H9 (cell line): ENCODE results near the gene LRP1-AS. TPM values are rescaled to one million over a fixed set of nuclear protein-coding genes. Genes with fewer than 3 reads are reported as not detected.

Source experiments
- DNase-seq: peaks from one replicate; pipeline ENCODE4 v3.0.0-alpha.2; 2017
- H2AFZ ChIP-seq: one replicate; pipeline ENCODE4 v1.6.1; 2013; ENCODE audit warnings: mild to moderate bottlenecking, low read length, control low read depth, moderate library complexity
- H2AK5ac ChIP-seq: 2 replicates; pipeline ENCODE4 v1.6.1; 2013; ENCODE audit warnings: low read length, control low read depth, mixed read lengths; ENCODE audit not compliant: insufficient read length
- H2BK120ac ChIP-seq: one replicate; pipeline ENCODE4 v1.6.1; 2013; ENCODE audit warnings: low read depth, mild to moderate bottlenecking, low read length, control low read depth, inconsistent platforms; ENCODE audit not compliant: poor library complexity, severe bottlenecking
- H2BK12ac ChIP-seq: 2 replicates; pipeline ENCODE4 v1.6.1; 2013; ENCODE audit warnings: low read length, control low read depth, mixed read lengths, low read depth; ENCODE audit not compliant: insufficient read length
- H2BK15ac ChIP-seq: 2 replicates; pipeline ENCODE4 v1.6.1; 2013; ENCODE audit warnings: low read depth, low read length, control low read depth
- H2BK20ac ChIP-seq: one replicate; pipeline ENCODE4 v1.6.1; 2013; ENCODE audit warnings: low read depth, mild to moderate bottlenecking, low read length, control low read depth, inconsistent platforms; ENCODE audit not compliant: poor library complexity, severe bottlenecking
- H2BK5ac ChIP-seq: 2 replicates; pipeline ENCODE4 v1.6.1; 2013; ENCODE audit warnings: low read length, control low read depth, mixed read lengths; ENCODE audit not compliant: insufficient read length
- H3K14ac ChIP-seq: 2 replicates; pipeline ENCODE4 v1.6.1; 2013; ENCODE audit warnings: low read length, control low read depth; ENCODE audit not compliant: insufficient read depth
- H3K18ac ChIP-seq: 2 replicates; pipeline ENCODE4 v1.6.1; 2013; ENCODE audit warnings: low read depth, mild to moderate bottlenecking, mixed read lengths, low read length, control low read depth; ENCODE audit not compliant: insufficient read length
- H3K23ac ChIP-seq: 2 replicates; pipeline ENCODE4 v1.6.1; 2013; ENCODE audit warnings: low read length, control low read depth, mixed read lengths, low read depth; ENCODE audit not compliant: insufficient read length
- H3K23me2 ChIP-seq: 2 replicates; pipeline ENCODE4 v1.6.1; 2013; ENCODE audit warnings: low read depth, mild to moderate bottlenecking, mixed read lengths, low read length, control low read depth; ENCODE audit not compliant: insufficient read length, poor library complexity, severe bottlenecking
- H3K27ac ChIP-seq: 2 replicates; pipeline ENCODE4 v1.5.1; 2013; ENCODE audit warnings: low read length, control low read depth, mixed read lengths, low read depth; ENCODE audit not compliant: insufficient read length
- H3K27me3 ChIP-seq: 2 replicates; pipeline ENCODE4 v1.6.1; 2013; ENCODE audit warnings: low read length, control low read depth, inconsistent platforms; ENCODE audit not compliant: insufficient read depth
- H3K4ac ChIP-seq: 2 replicates; pipeline ENCODE4 v1.6.1; 2013; ENCODE audit warnings: low read depth, mild to moderate bottlenecking, control low read depth, inconsistent platforms, low read length, moderate library complexity
- H3K4me1 ChIP-seq: 2 replicates; pipeline ENCODE4 v1.6.1; 2013; ENCODE audit warnings: low read length, control low read depth, inconsistent platforms; ENCODE audit not compliant: insufficient read depth
- H3K4me2 ChIP-seq: 2 replicates; pipeline ENCODE4 v1.6.1; 2013; ENCODE audit warnings: low read length, control low read depth, mixed read lengths; ENCODE audit not compliant: insufficient read length, insufficient read depth
- H3K56ac ChIP-seq: 2 replicates; pipeline ENCODE4 v1.6.1; 2013; ENCODE audit warnings: low read depth, mild to moderate bottlenecking, mixed read lengths, low read length, control low read depth; ENCODE audit not compliant: insufficient read length
- H3K79me1 ChIP-seq: 2 replicates; pipeline ENCODE4 v1.6.1; 2013; ENCODE audit warnings: low read depth, mild to moderate bottlenecking, moderate library complexity, low read length, control low read depth, inconsistent platforms; ENCODE audit not compliant: insufficient read depth, poor library complexity, severe bottlenecking
- H3K79me2 ChIP-seq: 2 replicates; pipeline ENCODE4 v1.6.1; 2013; ENCODE audit warnings: low read length, control low read depth, inconsistent platforms; ENCODE audit not compliant: insufficient read depth
- H3K9ac ChIP-seq: 2 replicates; pipeline ENCODE4 v1.6.1; 2013; ENCODE audit warnings: low read length, control low read depth, mixed read lengths; ENCODE audit not compliant: insufficient read length; ENCODE audit errors: extremely low read depth
- H3K9me3 ChIP-seq: one replicate; pipeline ENCODE4 v1.6.1; 2013; ENCODE audit warnings: low read depth, low read length, inconsistent platforms; ENCODE audit not compliant: control insufficient read depth
- H3T11ph ChIP-seq: one replicate; pipeline ENCODE4 v1.6.1; 2013; ENCODE audit warnings: mild to moderate bottlenecking, low read length, control low read depth, inconsistent platforms
- H4K20me1 ChIP-seq: one replicate; pipeline ENCODE4 v1.6.1; 2013; ENCODE audit not compliant: control insufficient read depth, insufficient read length, insufficient read depth
- H4K5ac ChIP-seq: 2 replicates; pipeline ENCODE4 v1.6.1; 2013; ENCODE audit warnings: low read depth, mild to moderate bottlenecking, mixed read lengths, low read length, control low read depth; ENCODE audit not compliant: insufficient read length
- H4K8ac ChIP-seq: replicated peaks from 2 replicates; pipeline ENCODE4 v1.6.1; 2013; ENCODE audit warnings: low read length, control low read depth, mixed read lengths, low read depth; ENCODE audit not compliant: insufficient read length
- H4K91ac ChIP-seq: 2 replicates; pipeline ENCODE4 v1.6.1; 2013; ENCODE audit warnings: low read depth, mild to moderate bottlenecking, moderate library complexity, mixed read lengths, low read length, control low read depth; ENCODE audit not compliant: insufficient read length
- H3K27ac Mint-ChIP-seq, 3 experiments: 2 replicates in 2 of 3; 3 replicates in 1 of 3; pipeline ENCODE4 v1.8.0; 2020 to 2021; ENCODE audit warnings: mixed read lengths in 3 of 3, mild to moderate bottlenecking in 1 of 3, moderate library complexity in 1 of 3
- H3K27me3 Mint-ChIP-seq: 2 replicates; pipeline ENCODE4 v1.8.0; 2021; ENCODE audit warnings: low read depth, mild to moderate bottlenecking, moderate library complexity, mixed read lengths
- H3K36me3 Mint-ChIP-seq, 3 experiments: 2 replicates in 2 of 3; 3 replicates in 1 of 3; pipeline ENCODE4 v1.8.0; 2020 to 2021; ENCODE audit warnings: low read depth in 3 of 3, mixed read lengths in 3 of 3; ENCODE audit not compliant: insufficient read depth in 1 of 3
- H3K4me1 Mint-ChIP-seq, 2 experiments: 2 replicates each; pipeline ENCODE4 v1.8.0; 2020; ENCODE audit warnings: mixed read lengths in 2 of 2
- H3K4me3 Mint-ChIP-seq, 2 experiments: 2 replicates in 1 of 2; 3 replicates in 1 of 2; pipeline ENCODE4 v1.8.0; 2020 to 2021; ENCODE audit warnings: mild to moderate bottlenecking in 2 of 2, mixed read lengths in 2 of 2, moderate library complexity in 1 of 2
- H3K9me3 Mint-ChIP-seq, 2 experiments: 2 replicates in 1 of 2; 3 replicates in 1 of 2; pipeline ENCODE4 v1.8.0; 2020; ENCODE audit warnings: mild to moderate bottlenecking in 2 of 2, mixed read lengths in 2 of 2, moderate library complexity in 1 of 2
- CTCF ChIP-seq: fragments of 200-600 bp; sonication (generic); conservative IDR thresholded peaks from 3 replicates; pipeline ENCODE4 v1.8.0; 2021; ENCODE audit warnings: antibody characterized with exemption, mild to moderate bottlenecking
- WGBS: extraction: QIAGEN DNeasy Blood & Tissue Kit; methylation state at CpG from one replicate; pipeline ENCODE4 v1.1.7; 2013; ENCODE audit warnings: missing lambda C conversion rate, low lambda C conversion rate, mixed read lengths; ENCODE audit not compliant: insufficient read length; ENCODE audit errors: extremely low coverage; 5-methylcytosine and 5-hydroxymethylcytosine counted together
- total RNA-seq: library from RNA; stranded (reverse); gene quantifications from 2 replicates; pipeline ENCODE4 v1.2.1, GENCODE V29; 2021

Gene LRP1-AS
- total RNA-seq, 1 experiment from 2014 or later, result not detected

- peaks cover 4% of the 10 kb centered on the region for H3K23me2 ChIP-seq
- no peak overlapping the region for H3K56ac ChIP-seq
- no peak overlapping the region for H2AFZ ChIP-seq
- no peak overlapping the region for H3K27ac ChIP-seq
- H2BK120ac ChIP-seq, result no peak overlapping the region
- H3K36me3 Mint-ChIP-seq, result peaks cover 7 to 10% (median 9%) of the 10 kb centered on the region in 3 experiments
- no peak overlapping the region for H2BK5ac ChIP-seq
- peaks cover 5% of the 10 kb centered on the region for H3K79me1 ChIP-seq
- no peak overlapping the region for H2BK20ac ChIP-seq
- H3K9me3 ChIP-seq, result no peaks in the 10 kb centered on the region
- no peak overlapping the region for H3K9ac ChIP-seq
- H4K91ac ChIP-seq, result no peak overlapping the region
- no peaks in the 10 kb centered on the region for H3K27me3 ChIP-seq
- H3K79me2 ChIP-seq, result peaks cover 9% of the 10 kb centered on the region; the same call in 1 of the 2 replicates
- peaks cover 27 to 36% of the 10 kb centered on the region in 2 experiments for H3K4me1 Mint-ChIP-seq
- H4K20me1 ChIP-seq, result no peaks in the 10 kb centered on the region
- no peak overlapping the region for H3K4ac ChIP-seq
- H3K4me3 Mint-ChIP-seq, result no peak overlapping the region
- no peak overlapping the region for H4K8ac ChIP-seq
- H3K18ac ChIP-seq, result no peak overlapping the region
- peaks cover 3 to 7% of the 10 kb centered on the region in 2 experiments; a peak in 3 of 5 replicates for H3K9me3 Mint-ChIP-seq
- no peak overlapping the region for H3T11ph ChIP-seq
- peaks cover 8% of the 10 kb centered on the region for H3K4me1 ChIP-seq
- no peak overlapping the region for H2BK15ac ChIP-seq
- H3K23ac ChIP-seq, result no peak overlapping the region
- no peak for TF ChIP-seq CTCF
- no peak overlapping the region; a peak in 1 of 7 replicates for H3K27ac Mint-ChIP-seq
- no peaks in the 10 kb centered on the region; the same call in 1 of the 2 replicates for H3K27me3 Mint-ChIP-seq
- no peak overlapping the region for H4K5ac ChIP-seq
- WGBS, result no CpG with 5 or more reads among the region's 11 CpGs
- H3K14ac ChIP-seq, result no peak overlapping the region
- no peak overlapping the region for H2AK5ac ChIP-seq
- H3K4me2 ChIP-seq, result no peak overlapping the region
- no peak overlapping the region for H2BK12ac ChIP-seq
- no peak for DNase-seq
Observed at GRCh38 chr12:57126061-57126460, 21.4 kb downstream of the LRP1-AS start.
